SK-N-SH treated with all-trans-retinoic acid at 6 μM for 48 hours (cell line): ENCODE data around the gene ZNF329.

ENCODE experiments used
- ATAC-seq: fragments of 200-7000 bp; cut with Tn5 transposase; 3 replicates; pipeline ENCODE4 v1.9.1; 2020; ENCODE audit warnings: mild to moderate bottlenecking, moderate library complexity
- ARNTL ChIP-seq: fragments of 450-650 bp; formaldehyde crosslinking; IDR thresholded peaks from 2 replicates; pipeline ENCODE4 v1.5.0; 2020; ENCODE audit warnings: low read depth, mild to moderate bottlenecking, moderate library complexity, borderline replicate concordance
- CREB5 ChIP-seq: fragments of 250-450 bp; sonication (Bioruptor Pico); IDR thresholded peaks from 2 replicates; pipeline ENCODE4 v1.5.1; 2020; ENCODE audit warnings: low read depth, mild to moderate bottlenecking, moderate library complexity
- CSDC2 ChIP-seq: fragments of 250-450 bp; sonication (Bioruptor Pico); IDR thresholded peaks from 2 replicates; pipeline ENCODE4 v1.5.0; 2020; ENCODE audit warnings: mild to moderate bottlenecking, moderate library complexity
- CSRNP3 ChIP-seq: fragments of 250-450 bp; sonication (Bioruptor Pico); IDR thresholded peaks from 2 replicates; pipeline ENCODE4 v1.5.1; 2021; ENCODE audit warnings: mild to moderate bottlenecking, moderate library complexity
- ESRRG ChIP-seq: fragments of 250-450 bp; sonication (Bioruptor Pico); IDR thresholded peaks from 2 replicates; pipeline ENCODE4 v1.6.1; 2021; ENCODE audit warnings: mild to moderate bottlenecking
- GLIS3 ChIP-seq: fragments of 250-450 bp; sonication (Bioruptor Pico); IDR thresholded peaks from 2 replicates; pipeline ENCODE4 v1.5.0; 2020; ENCODE audit warnings: mild to moderate bottlenecking, moderate library complexity
- OSR1 ChIP-seq: fragments of 250-450 bp; sonication (Bioruptor Pico); IDR thresholded peaks from 2 replicates; pipeline ENCODE4 v1.8.0; 2022; ENCODE audit warnings: moderate library complexity, mild to moderate bottlenecking, inconsistent platforms
- PATZ1 ChIP-seq: fragments of 250-450 bp; sonication (Bioruptor Pico); IDR thresholded peaks from 2 replicates; pipeline ENCODE4 v1.8.0; 2020; ENCODE audit warnings: mild to moderate bottlenecking, moderate library complexity, borderline replicate concordance
- POU6F1 ChIP-seq: fragments of 250-450 bp; sonication (Bioruptor Pico); IDR thresholded peaks from 2 replicates; pipeline ENCODE4 v1.8.0; 2021; ENCODE audit warnings: low read depth, mild to moderate bottlenecking, moderate library complexity, borderline replicate concordance
- RARB ChIP-seq: fragments of 250-450 bp; sonication (Bioruptor Pico); IDR thresholded peaks from 2 replicates; pipeline ENCODE4 v1.8.0; 2021; ENCODE audit warnings: mild to moderate bottlenecking, moderate library complexity
- SNAI2 ChIP-seq: fragments of 250-450 bp; sonication (Bioruptor Pico); IDR thresholded peaks from 2 replicates; pipeline ENCODE4 v1.5.0; 2020; ENCODE audit warnings: mild to moderate bottlenecking, moderate library complexity
- TCF4 ChIP-seq: fragments of 250-450 bp; sonication (Bioruptor Pico); IDR thresholded peaks from 2 replicates; pipeline ENCODE4 v1.8.0; 2021; ENCODE audit warnings: mild to moderate bottlenecking, moderate library complexity, borderline replicate concordance
- TOX ChIP-seq: fragments of 250-450 bp; sonication (Bioruptor Pico); IDR thresholded peaks from 2 replicates; pipeline ENCODE4 v1.8.0; 2021; ENCODE audit warnings: mild to moderate bottlenecking, moderate library complexity, borderline replicate concordance
- TSHZ2 ChIP-seq: fragments of 250-450 bp; sonication (Bioruptor Pico); IDR thresholded peaks from 2 replicates; pipeline ENCODE4 v1.5.0; 2020; ENCODE audit warnings: mild to moderate bottlenecking, moderate library complexity
- ZC3H10 ChIP-seq: fragments of 250-450 bp; sonication (Bioruptor Pico); IDR thresholded peaks from 2 replicates; pipeline ENCODE4 v1.5.1; 2021; ENCODE audit warnings: mild to moderate bottlenecking, moderate library complexity
- ZFP3 ChIP-seq: fragments of 250-450 bp; sonication (Bioruptor Pico); IDR thresholded peaks from 2 replicates; pipeline ENCODE4 v1.5.0; 2020; ENCODE audit warnings: mild to moderate bottlenecking, moderate library complexity
- ZFP30 ChIP-seq: fragments of 450-650 bp; formaldehyde crosslinking; IDR thresholded peaks from 2 replicates; pipeline ENCODE4 v1.5.0; 2022; ENCODE audit warnings: mild to moderate bottlenecking, moderate library complexity
- ZNF565 ChIP-seq: fragments of 450-650 bp; formaldehyde crosslinking; conservative IDR thresholded peaks from 2 replicates; pipeline ENCODE4 v1.5.0; 2020; ENCODE audit warnings: low read depth, mild to moderate bottlenecking, moderate library complexity
- ZNF70 ChIP-seq: fragments of 450-650 bp; formaldehyde crosslinking; IDR thresholded peaks from 2 replicates; pipeline ENCODE4 v1.5.0; 2020; ENCODE audit warnings: mild to moderate bottlenecking, moderate library complexity
- ZNF8 ChIP-seq: fragments of 450-650 bp; formaldehyde crosslinking; IDR thresholded peaks from 2 replicates; pipeline ENCODE4 v1.5.0; 2020; ENCODE audit warnings: mild to moderate bottlenecking, moderate library complexity

ZNF329 gene

GRCh38 chr19:58118979-58119733, 31.4 kb downstream of the ZNF329 start:
- no peak for TF ChIP-seq OSR1 (CRISPR knock-in tag)
- TF ChIP-seq CSRNP3, result no peak
- no peak for TF ChIP-seq ZFP30
- no peak for TF ChIP-seq RARB (CRISPR knock-in tag)
- no peak for TF ChIP-seq ZNF8 (CRISPR knock-in tag)
- TF ChIP-seq ARNTL (CRISPR knock-in tag), result no peak
- no peak for TF ChIP-seq CREB5 (CRISPR knock-in tag)
- TF ChIP-seq ZFP3 (CRISPR knock-in tag), result no peak
- TF ChIP-seq ZC3H10 (CRISPR knock-in tag), result no peak
- TF ChIP-seq PATZ1 (CRISPR knock-in tag), result no peak
- no peak for TF ChIP-seq CSDC2 (CRISPR knock-in tag)
- no peak for TF ChIP-seq ZNF565 (CRISPR knock-in tag)
- TF ChIP-seq TSHZ2 (CRISPR knock-in tag), result no peak
- TF ChIP-seq GLIS3 (CRISPR knock-in tag), result no peak
- TF ChIP-seq SNAI2 (CRISPR knock-in tag), result no peak
- TF ChIP-seq ESRRG (CRISPR knock-in tag), result no peak
- TF ChIP-seq ZNF70 (CRISPR knock-in tag), result no peak
- TF ChIP-seq TOX (CRISPR knock-in tag), result no peak

GRCh38 chr19:58117841-58118575, 32.6 kb downstream of the ZNF329 start:
- TF ChIP-seq CSDC2 (CRISPR knock-in tag), result no peak
- TF ChIP-seq ZNF8 (CRISPR knock-in tag), result no peak
- no peak for TF ChIP-seq SNAI2 (CRISPR knock-in tag)
- no peak for TF ChIP-seq ZC3H10 (CRISPR knock-in tag)
- no peak for TF ChIP-seq POU6F1 (CRISPR knock-in tag)
- no peak for TF ChIP-seq TCF4 (CRISPR knock-in tag)
- TF ChIP-seq ESRRG (CRISPR knock-in tag), result no peak
- TF ChIP-seq TSHZ2 (CRISPR knock-in tag), result no peak
- no peak for TF ChIP-seq PATZ1 (CRISPR knock-in tag)
- TF ChIP-seq GLIS3 (CRISPR knock-in tag), result no peak
- ATAC-seq, result no peak

More at GRCh38 chr19:58118979-58119733, 31.4 kb downstream of the ZNF329 start:
- ATAC-seq, result no peak
